Dermis microvascular lymphatic vessel endothelial cell (primary cell): Measurements from ENCODE around the gene S100A11. TPM values are rescaled to one million over a fixed set of nuclear protein-coding genes. Genes with fewer than 3 reads are reported as not detected.

ENCODE experiments used
- DNase-seq, 2 donors: peaks; one replicate each; pipeline versions ENCODE4 v3.0.0 to v3.0.0-alpha.2; 2010; ENCODE audit warnings: low read depth in 2 of 2
- total RNA-seq: library from RNA; depleted of rRNA; stranded (reverse); fragments of >200 nt; gene quantifications from 2 replicates; pipeline ENCODE4 v1.2.1, GENCODE V29; 2014

Gene S100A11
- total RNA-seq, 1 donor from 2014 or later: 17.1 TPM

DNA sequence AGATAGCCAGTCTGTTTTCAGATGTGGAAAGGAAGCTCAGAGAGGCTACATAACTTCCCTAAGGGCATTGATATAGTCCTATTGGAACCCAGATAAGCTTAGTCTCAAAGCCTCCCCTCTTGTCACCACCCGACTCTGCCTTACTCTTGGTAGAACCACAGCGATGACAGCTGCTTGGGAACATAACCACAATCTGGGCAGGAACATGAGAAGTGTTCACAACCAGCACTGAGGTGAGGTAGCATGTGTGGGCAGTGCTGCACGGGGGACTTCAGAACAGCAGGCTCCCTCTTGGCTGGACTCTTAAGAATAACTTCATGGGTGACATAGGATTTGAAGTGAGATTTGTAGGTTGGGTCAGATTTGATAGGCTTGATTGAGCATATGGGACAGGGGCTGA is 33.8 kb downstream of the S100A11 start:
- DNase-seq: no peak

DNA sequence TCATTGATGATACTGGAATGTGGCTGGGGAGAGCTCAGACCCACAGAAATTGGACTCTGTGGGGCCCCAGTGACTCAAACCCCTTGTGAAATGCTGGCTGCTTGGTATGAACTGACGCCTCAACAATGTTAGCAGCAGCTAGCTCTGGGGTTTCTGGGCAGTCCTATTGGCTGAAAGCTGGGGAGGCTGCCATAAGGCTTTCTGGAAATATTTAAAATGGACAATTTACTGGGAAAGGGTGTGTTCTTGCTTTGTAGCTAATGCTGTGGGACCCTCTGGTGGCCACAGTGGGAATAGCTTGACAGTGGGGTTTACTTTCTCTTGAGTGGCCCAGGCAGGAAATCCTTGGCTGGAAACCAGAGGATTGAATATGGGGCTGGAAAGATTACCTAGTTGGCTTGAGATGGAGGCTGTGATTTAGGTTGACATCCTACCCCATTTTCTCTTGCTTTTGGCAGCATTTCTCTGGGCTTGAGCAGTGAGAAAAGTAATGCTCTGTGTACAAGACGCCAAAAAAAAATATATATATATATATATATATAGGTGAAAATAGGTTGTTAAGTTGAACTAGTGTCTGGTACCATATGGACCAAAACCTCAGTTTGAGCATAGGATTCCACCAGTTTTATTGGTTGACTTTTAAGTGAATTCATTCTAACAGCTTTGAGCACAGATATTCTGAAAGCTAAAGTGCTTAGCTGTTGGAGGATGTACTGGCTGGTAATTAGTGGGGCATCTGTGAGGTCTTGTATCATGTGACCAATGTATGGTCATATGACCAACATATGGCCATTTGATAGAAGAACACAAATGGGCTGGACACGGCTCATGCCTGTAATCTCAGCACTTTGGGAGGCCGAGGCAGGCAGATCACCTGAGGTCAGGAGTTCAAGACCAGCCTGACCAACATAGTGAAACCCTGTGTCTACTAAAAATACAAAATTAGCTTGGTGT is 34.9 kb downstream of the S100A11 start:
- DNase-seq: peak; percentile 76 to 82

DNA sequence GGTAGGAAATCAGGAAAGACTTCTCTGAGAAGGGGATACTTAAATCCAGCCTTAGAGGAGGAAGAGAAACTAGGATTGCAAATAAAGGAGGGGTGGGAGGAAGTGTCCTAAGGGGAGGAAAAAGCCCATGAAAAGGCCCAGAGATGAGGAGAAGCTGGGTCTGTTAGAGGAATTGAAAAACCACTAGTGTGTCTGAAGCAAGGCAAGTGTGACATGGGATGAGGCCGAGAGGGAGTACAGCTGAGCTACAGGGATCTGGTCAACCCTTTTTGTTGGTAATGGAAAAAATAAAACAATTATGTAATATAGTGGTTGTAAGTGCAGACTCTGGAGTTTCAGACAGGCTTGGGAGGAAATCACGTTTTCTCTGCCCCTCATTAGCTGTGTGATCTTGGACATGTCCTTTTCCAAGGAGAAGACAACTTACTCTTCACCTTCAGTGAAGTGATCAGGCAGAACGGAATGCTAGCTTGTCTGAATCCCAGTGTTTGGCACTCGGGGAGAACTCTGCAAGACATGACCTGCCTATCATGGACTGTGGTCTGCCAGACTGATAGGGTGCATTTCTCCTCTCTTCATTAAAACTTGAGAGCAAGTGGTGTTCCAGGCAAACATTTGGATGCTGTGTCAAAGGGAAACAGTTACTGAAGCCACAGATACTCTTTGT is 35.7 kb downstream of the S100A11 start:
- no peak for DNase-seq

DNA sequence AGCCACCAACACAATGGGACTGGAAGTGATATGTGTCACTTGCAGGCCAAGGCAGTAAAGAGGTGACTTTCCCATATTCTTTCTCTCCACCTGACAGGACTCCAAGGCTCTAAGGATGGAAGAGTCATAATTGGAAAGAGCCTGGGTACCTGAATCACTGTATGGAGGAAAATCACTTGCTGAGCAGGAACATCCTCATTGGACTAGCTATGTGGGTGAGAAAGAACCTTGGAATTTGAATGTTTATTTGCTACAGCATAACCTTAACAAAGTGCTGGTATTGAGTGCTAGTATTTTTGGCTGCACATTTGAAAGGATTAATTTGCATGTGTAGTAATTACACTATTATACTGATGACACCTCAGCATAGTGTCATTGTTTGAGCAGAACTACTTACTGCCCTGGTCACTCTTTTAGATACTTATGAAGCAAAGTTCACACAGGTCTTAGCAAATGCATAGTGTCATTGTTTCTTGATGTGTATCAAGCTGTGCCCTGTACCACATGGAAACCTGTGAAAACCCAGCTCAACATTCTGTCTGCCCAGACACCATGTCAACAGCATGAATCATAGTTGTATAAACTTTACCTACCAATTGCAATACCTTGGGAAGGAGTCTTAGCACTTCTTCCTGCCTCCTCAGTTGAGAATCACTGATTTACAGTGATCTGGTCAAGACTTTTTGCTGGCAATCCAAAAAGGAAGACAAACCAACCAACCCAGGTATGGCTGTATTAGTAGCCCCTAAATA is 38.0 kb downstream of the S100A11 start:
- DNase-seq: no peak

DNA sequence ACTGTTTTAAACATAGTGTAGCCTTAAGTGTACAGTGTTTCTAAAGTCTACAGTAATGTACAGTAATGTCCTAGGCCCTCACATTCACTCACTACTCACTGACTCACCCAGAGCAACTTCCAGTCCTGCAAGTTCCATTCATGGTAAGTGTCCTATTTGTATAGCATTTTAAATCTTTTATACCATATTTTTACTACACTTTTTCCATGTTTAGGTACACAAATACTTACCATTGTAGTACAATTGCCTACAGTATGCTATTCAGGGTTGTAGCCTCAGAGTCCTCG is 39.6 kb downstream of the S100A11 start:
- DNase-seq: no peak

DNA sequence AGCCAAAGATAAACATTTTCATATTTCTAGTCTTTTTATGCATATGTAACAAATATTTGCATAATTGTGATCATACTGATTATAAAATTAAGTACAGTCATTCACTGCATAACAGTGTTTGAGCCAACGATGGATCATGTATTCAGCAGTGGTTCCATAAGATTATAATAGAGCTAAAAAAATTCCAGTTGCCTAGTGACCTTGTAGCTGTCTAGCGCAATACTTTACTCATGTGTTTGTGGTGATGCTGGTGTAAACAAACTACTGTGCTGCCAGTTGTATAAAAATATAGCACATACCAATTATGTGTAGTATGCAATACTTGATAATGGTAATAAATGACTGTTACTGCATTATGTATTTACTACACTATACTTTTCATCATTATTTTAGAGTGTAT is 41.0 kb downstream of the S100A11 start:
- DNase-seq: no peak

DNA sequence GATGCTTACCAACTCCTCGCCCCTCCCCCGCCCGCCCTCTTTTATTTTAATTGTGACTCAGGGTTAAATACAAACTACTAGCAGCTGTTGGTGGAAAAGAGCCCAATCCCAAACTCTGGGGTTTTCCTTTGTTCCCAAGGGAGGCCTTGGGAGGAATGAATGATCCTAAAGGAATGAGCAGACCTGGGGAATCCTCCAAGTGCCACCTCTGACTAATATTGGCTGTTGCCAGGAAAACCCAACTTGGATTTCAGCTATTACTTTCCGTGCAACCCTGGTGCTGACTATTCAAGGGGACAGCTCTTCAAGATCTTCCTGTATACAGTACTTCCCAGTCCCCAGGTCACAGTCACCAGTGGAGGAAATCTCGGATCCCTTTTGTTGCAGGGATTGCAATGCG is 41.8 kb downstream of the S100A11 start:
- DNase-seq: peak in 1 of 2 donors; percentile 66

DNA sequence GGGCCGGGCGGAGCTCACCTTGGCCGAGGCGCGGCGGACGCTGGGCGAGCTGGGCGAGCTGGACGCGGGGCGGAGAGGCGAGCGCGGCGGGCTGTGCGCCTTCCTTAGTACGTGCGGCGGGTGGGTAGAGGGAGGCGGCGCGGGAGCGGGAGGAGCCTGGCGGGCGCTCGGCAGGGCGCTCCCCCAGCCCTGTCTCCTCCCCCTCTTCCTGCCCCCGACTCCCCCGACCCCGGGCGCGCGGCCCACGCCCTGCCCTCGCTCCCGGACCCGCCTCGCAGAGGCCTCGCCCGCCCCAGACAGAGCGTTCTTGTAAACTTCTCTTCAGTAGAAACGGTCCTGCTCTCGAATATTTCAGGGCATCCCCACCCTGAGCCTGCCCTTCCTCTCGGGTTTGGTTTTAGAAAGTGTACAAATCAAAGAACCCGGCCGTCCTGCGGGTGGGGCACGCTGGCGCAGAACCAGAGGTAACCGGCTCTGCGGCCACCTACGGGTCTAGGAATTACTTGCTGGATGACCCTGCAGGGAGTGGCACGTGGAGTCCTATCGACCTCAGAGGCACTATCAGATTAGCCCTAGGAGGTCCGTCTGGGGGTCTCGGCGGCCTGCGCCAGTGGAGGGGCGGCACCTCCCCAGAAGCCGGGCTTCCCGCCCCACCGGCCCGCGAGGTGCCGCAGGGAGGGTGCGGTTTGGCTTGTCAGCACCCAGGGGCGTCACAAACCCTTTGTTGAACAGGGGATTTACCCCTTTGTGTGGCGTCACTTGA is 42.9 kb downstream of the S100A11 start, which contains the start of gene S100A10:
S100A10 (minus strand) TSS at position 126 of the 763 bp plus-strand sequence. CDS start 7,629 bp downstream, outside the sequence.
- peak; percentile 35 to 81 for DNase-seq

DNA sequence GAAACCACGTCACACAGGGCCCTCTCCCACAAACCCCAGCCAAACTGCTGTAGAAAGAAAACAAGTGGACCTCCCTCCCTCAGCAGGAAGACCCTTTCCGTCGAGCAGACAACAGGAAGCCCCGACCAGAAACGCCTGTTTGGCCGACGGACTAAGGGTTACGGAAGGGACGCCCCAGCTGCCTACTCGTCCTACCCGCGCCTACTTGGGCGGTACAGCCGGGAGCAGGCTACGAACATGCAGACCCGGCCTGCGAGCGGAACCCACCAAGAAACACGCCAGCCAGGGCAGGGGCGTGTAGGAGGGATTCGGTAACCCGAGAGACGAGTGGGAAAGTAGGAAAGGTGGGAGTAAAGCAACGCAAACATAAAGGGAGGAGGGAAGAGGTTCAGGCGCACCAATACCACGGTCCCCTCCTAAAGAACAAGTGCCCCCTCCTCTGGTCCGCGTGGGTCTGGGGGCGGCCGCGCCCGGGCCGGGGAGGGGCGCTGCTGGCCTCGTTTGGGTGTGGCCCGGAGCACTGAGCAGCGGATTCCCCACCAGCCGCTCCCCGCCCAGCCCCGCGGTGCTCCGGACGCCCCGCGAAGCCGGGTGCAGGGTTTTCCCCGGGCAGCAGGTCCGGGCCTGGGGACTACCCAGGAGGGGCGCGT is 43.6 kb downstream of the S100A11 start:
- peak in 1 of 2 donors; percentile 60 for DNase-seq

DNA sequence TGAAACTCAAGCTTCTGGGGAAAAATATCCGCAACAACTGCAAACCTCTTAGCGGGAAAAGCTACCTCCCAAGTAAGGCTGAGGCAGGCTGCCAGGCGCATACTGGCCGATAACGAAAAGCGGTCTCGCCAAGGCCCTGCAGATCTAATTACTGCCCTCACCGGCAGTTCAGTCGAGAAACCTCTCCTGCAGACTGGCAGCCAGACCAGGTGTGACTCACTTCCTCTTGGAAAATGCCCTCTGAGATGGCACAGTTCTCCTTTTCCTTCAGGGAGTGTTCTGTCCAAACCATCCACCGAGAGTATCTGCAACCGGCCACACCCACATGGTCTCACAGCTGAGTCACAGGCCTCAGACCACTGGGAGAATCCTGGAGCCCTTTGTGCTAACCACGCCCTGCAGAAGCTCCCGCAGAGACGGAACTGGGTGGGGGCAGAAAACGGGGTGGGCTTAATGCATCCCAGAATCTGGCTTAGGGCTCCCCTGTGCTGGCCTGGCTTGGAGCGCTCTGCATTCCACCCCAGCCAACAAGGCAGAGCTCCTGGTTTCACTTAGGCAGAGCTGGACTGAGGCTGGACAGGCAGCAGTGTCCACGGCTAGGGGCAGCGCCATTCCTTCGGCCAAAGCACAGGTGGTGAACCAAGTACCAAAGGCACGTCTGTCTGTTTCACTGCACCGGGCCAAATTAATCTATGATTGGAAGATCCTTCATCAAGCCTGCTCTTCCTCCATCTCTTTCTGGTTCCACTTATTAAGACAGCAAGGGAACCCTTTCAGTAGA is 44.3 kb downstream of the S100A11 start:
- DNase-seq: peak; percentile 42 to 86

DNA sequence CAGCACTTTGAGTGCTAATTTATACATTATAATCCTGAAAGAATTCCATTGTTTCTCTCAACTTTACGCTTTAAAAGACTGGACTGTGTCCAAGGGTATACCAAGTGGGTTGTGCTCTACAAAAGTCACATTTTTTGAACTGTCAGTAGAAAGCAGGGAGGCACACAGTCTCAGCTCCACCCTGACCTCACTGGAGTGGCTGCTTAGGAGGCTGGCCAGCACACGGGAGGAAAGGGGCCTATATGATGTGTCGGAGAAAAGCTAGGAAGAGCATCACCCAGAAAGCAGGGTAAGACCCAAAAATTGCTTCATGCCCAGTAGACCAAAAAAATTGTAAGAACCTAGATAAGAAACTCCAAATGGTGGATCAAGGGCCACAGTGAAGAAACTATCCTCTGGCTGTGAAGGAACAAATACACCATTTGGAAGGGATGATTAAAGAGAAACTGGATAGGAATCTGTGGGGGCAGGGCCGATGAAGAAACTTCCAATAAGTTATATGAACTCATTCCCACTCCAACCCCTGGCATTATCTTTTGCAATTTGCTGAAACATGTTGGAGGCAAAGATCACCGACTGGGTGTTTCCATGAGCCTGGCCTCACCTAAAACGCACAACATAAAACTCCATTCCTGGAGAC is 45.0 kb downstream of the S100A11 start:
- no peak for DNase-seq

DNA sequence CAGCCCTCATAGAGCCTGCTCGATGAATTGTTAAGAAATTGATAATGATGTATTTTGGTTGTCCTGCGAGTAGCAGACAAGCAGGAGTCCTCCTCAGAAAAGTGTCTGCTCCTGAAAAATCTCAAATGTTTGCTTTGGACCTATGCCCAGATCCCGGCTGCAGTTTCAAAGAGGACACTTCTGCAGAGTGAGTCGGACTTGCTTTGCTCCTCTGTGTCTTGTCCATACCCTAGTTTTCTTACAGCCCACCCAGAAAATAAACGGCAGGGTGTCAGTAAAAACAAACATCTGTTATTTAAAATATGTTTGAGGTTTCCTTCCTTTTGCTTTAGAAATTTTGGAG is 46.0 kb downstream of the S100A11 start:
- peak in 1 of 2 donors; percentile 70 for DNase-seq

DNA sequence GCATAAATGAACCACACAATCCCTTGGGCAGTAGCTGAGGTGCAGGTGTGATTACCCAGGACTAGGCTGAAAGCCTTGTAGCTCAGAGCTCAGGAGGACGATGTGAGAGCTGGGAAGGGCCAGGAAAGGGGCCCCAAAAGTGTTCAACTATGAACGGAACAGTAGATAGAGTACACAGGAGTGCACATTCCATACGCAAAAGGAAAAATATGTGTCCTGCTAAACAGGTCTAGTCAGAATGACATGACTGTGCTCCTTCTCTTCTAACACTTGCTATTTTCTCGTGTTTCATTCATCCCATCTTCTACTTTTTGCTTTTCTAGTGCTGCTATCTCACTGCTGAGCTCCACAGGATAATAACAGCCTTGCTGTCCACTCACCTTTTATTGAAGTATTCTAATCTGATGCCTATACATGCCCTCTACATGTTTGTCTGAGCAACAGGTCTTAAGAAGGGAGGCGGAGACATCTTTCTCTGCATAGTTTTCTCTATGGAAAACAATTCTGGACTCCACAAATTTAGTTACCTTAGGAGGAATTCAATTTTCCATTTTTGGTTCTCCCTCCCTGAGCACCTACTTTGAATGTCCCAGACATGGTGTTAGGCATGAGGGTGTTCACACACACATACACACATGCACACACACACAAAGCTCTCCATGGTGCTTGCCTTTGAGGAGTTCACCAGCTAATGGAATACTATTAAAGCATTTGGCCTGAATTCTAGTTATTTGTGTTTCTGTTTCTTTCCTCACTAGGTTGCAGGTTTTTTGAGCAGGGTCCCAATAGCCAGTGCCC is 46.5 kb downstream of the S100A11 start:
- DNase-seq: peak in 1 of 2 donors; percentile 30

DNA sequence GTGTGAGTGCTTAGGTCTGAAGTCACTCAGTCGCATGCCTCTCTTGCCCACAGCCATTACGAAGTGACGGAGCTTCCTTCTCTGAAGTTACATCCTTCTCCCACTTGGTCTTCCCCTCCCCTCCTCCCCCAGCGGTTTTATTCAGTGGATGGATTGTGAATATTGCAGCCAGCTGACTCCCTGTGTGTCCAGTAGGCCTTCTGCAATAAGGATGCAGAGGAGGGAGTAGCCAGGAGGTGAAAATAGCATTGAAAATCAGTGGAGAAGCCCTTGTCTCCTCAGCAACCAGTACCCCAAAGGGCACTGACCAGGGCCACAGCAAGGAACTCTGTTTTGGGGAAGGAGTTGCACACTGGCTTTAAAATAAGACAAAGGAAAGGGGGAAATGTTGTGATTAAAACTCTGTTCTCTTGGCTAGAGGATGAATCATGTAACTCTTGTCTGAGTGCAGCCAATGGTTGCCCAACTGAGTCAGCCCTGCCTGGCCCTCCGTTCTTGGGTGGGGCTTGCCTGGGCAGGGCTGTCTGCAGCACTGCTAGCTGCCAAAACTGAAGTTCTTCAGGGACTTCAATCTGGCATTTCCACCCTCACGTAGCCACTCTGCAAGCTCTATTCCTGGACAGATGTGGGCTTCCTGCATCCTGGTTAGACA is 47.5 kb downstream of the S100A11 start:
- DNase-seq: peak in 1 of 2 donors; percentile 78

DNA sequence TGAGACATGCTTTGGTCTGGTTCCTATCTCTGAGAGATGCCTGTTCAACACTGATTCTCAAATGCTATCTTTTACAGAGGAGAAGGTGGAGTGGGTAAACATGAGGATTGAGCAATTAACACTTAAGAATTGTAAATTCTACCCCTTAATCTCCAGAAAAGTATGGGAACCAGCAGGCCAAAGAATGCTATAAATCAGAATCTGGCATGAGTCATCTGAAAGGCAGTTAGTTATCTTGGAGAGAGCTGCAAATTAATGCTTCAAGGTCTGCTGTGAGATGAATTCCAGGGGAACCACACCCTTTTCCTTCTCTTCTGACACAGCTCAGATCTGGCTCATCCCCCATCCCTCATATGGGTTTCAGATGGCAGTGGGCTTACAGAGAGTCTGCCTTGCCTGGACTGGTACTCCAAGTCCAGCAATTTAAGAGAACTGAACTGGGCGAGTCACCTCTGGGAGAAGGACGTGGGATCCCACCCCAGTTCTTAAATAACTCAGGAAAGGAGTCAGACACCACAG is 48.3 kb downstream of the S100A11 start:
- peak in 1 of 2 donors; percentile 73 for DNase-seq

DNA sequence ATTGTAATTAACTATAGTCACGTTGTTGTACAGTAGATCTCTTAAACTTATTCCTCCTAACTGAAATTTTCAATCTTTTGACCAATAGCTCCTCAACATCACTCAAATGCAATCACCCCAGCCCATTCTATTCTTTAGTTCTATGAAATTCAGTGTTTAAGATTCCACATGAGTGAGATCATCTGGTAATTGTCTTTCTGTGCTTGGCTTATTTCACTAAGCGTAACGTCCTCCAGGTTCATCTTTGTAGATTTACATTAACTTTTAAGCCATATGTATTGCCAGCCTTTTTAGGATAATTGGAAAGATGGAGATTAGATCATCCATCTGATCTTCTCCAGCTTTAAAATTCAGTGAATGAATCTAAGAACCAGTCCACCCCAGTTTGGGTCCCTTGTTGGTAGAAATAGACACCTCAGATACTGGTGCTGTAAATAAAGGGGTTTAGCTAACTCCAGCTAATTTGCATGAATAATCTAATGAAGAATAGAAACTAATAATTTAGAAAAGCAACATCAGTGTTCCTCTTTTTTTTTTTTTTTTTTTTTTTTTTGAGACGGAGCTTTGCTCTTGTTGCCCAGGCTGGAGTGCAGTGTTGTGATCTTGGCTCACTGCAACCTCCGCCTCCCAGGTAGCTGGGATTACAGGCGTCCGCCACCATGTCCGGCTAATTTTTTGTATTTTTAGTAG is 50.2 kb downstream of the S100A11 start:
- no peak for DNase-seq

DNA sequence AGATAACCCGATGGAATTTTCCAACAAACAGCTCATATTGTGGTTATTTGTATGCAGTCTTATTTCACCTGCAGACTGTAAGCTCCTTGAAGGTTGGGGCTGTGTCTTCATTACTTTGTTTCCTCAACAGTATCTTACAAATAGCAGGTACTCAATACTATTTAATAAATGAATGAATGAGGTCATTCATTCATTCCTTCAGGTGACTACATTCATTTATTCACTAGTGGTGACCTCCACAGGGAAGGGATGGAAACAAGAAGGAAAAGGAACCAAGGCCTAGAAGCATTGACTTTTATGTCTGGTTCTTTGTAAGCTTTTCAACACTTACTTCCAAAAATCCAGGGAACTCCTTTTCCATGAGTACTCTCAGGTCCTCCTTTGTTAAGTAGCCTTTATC is 51.0 kb downstream of the S100A11 start:
- no peak for DNase-seq
